ENCODE measurements around the gene GPR27. TPM values are rescaled to one million over a fixed set of nuclear protein-coding genes. Genes with fewer than 3 reads are reported as not detected.

The GPR27 gene
- total RNA-seq, result not detected in 2 replicates

GRCh38 chr3:71753701-71754609 lies at the start of gene GPR27:
Gene GPR27 (plus strand): TSS chr3:71753855. CDS start chr3:71754050, 195 bp downstream.
- intact Hi-C loops (cut with micrococcal nuclease), result no loop called here
- Mint-ChIP-seq H3K9me3 (no peaks in the 10 kb centered on the region), H3K27me3 (peaks cover 62% of the 10 kb centered on the region), H3K36me3 (ENCODE audit: low read depth) (no peaks in the 10 kb centered on the region), H3K27ac (no peak within 1 kb of the TSS), H3K4me1 (peaks cover 8% of the 10 kb centered on the region), H3K4me3 (peak within 1 kb of the TSS; percentile 15)
- ChIA-PET POLR2A (no interaction called here), CTCF (no interaction called here)
- no peak for ATAC-seq (ENCODE audit: low read depth)
- TF ChIP-seq CTCF (IDR thresholded peaks at IDR 0.05), result no peak
- DNase-seq, result no peak

GRCh38 chr3:71704915-71705314 lies 48.7 kb upstream of the GPR27 start:
- H3K9me3 Mint-ChIP-seq, result no peaks in the 10 kb centered on the region
- no peaks in the 10 kb centered on the region for H3K36me3 Mint-ChIP-seq (ENCODE audit: low read depth)
- H3K27me3 Mint-ChIP-seq, result no peaks in the 10 kb centered on the region
- DNase-seq (no peak), ATAC-seq (ENCODE audit: low read depth) (no peak)
- ChIA-PET CTCF (interaction anchor here (0.6 kb wide), 1 partner anchor 1175 kb away, joined by 3 read pairs; no protein-coding TSS in a partner anchor), POLR2A (no interaction called here)
- no peak overlapping the region for H3K27ac Mint-ChIP-seq
- intact Hi-C loops (cut with micrococcal nuclease), result no loop called here
- H3K4me3 Mint-ChIP-seq, result no peak overlapping the region
- no peak for TF ChIP-seq CTCF (IDR thresholded peaks at IDR 0.05)
- H3K4me1 Mint-ChIP-seq, result peaks cover 5% of the 10 kb centered on the region

GRCh38 chr3:71705681-71706080 lies 48.0 kb upstream of the GPR27 start:
- intact Hi-C loops (cut with micrococcal nuclease), result no loop called here
- Mint-ChIP-seq H3K27ac (no peak overlapping the region), H3K36me3 (ENCODE audit: low read depth) (no peaks in the 10 kb centered on the region), H3K9me3 (no peaks in the 10 kb centered on the region), H3K4me1 (peaks cover 5% of the 10 kb centered on the region), H3K27me3 (no peaks in the 10 kb centered on the region), H3K4me3 (no peak overlapping the region)
- CTCF ChIA-PET, result no interaction called here
- no peak for TF ChIP-seq CTCF (IDR thresholded peaks at IDR 0.05)
- ATAC-seq (ENCODE audit: low read depth) (no peak), DNase-seq (no peak)
- POLR2A ChIA-PET, result no interaction called here

GRCh38 chr3:71707595-71707994 lies 46.1 kb upstream of the GPR27 start:
- H3K27ac Mint-ChIP-seq, result no peak overlapping the region
- no peak overlapping the region for H3K4me3 Mint-ChIP-seq
- no peaks in the 10 kb centered on the region for H3K27me3 Mint-ChIP-seq
- CTCF ChIA-PET, result no interaction called here
- H3K36me3 Mint-ChIP-seq (ENCODE audit: low read depth), result no peaks in the 10 kb centered on the region
- no peaks in the 10 kb centered on the region for H3K9me3 Mint-ChIP-seq
- DNase-seq (no peak), ATAC-seq (ENCODE audit: low read depth) (no peak)
- POLR2A ChIA-PET, result no interaction called here
- peaks cover under 1% of the 10 kb centered on the region for H3K4me1 Mint-ChIP-seq
- TF ChIP-seq CTCF (IDR thresholded peaks at IDR 0.05), result no peak
- intact Hi-C loops (cut with micrococcal nuclease), result no loop called here

GRCh38 chr3:71708476-71709105 lies 45.1 kb upstream of the GPR27 start:
- no peak for DNase-seq
- Mint-ChIP-seq H3K27me3 (no peaks in the 10 kb centered on the region), H3K4me1 (no peaks in the 10 kb centered on the region), H3K4me3 (no peak overlapping the region), H3K9me3 (no peaks in the 10 kb centered on the region), H3K27ac (no peak overlapping the region), H3K36me3 (ENCODE audit: low read depth) (no peaks in the 10 kb centered on the region)
- no peak for ATAC-seq (ENCODE audit: low read depth)
- CTCF ChIA-PET, result no interaction called here
- intact Hi-C loops (cut with micrococcal nuclease), result no loop called here
- POLR2A ChIA-PET, result no interaction called here
- no peak for TF ChIP-seq CTCF (IDR thresholded peaks at IDR 0.05)

All from activated B cell treated with CpG ODN at 0.5 μM for 24 hours (primary cell).